ENCODE results near the gene TOX2. TPM values are rescaled to one million over a fixed set of nuclear protein-coding genes. Genes with fewer than 3 reads are reported as not detected.
A peak's percentile ranks its signal among the peaks of the same experiment; 100 is the strongest.

TOX2 gene
- total and polyA plus RNA-seq, 4 donors: 1.2 to 15.4 (median 9.0) TPM

GRCh38 chr20:44001667-44002596, 87.3 kb downstream of the TOX2 start:
- no peak for DNase-seq (ENCODE audit: low read depth in 4 of 6, low spot score in 6 of 6)
- H3K9me3 ChIP-seq (ENCODE audit: control insufficient read depth, insufficient read depth, low read length): no peaks in the 10 kb centered on the region
- H3K4me3 ChIP-seq (ENCODE audit: low read depth, low read length): no peak overlapping the region
- no peak overlapping the region for H3K27ac ChIP-seq (ENCODE audit: low read depth, low read length)
- 75% methylated on average over 4 of the region's 6 CpGs for WGBS (ENCODE audit: insufficient coverage)
- no peaks in the 10 kb centered on the region for H3K36me3 ChIP-seq (ENCODE audit: control insufficient read depth, insufficient read depth, low read length)
- H3K4me1 ChIP-seq (ENCODE audit: control insufficient read depth, insufficient read depth, low read length): no peaks in the 10 kb centered on the region
- H3K27me3 ChIP-seq (ENCODE audit: control insufficient read depth, insufficient read depth, low read length): peaks cover 3% of the 10 kb centered on the region

- no peak for DNase-seq (ENCODE audit: low read depth in 4 of 6, low spot score in 6 of 6)
- H3K27ac ChIP-seq (ENCODE audit: low read depth, low read length): no peak overlapping the region
- H3K36me3 ChIP-seq (ENCODE audit: control insufficient read depth, insufficient read depth, low read length): no peaks in the 10 kb centered on the region
- peaks cover 3% of the 10 kb centered on the region for H3K27me3 ChIP-seq (ENCODE audit: control insufficient read depth, insufficient read depth, low read length)
- no peaks in the 10 kb centered on the region for H3K4me1 ChIP-seq (ENCODE audit: control insufficient read depth, insufficient read depth, low read length)
- no peak overlapping the region for H3K4me3 ChIP-seq (ENCODE audit: low read depth, low read length)
- WGBS (ENCODE audit: insufficient coverage): 60% methylated on average over 1 of the region's 1 CpG
- H3K9me3 ChIP-seq (ENCODE audit: control insufficient read depth, insufficient read depth, low read length): no peaks in the 10 kb centered on the region
Measured at GRCh38 chr20:44002861-44003260, 88.2 kb downstream of the TOX2 start.

- Histone ChIP-seq H3K4me1 (ENCODE audit: control insufficient read depth, insufficient read depth, low read length) (no peaks in the 10 kb centered on the region), H3K9me3 (ENCODE audit: control insufficient read depth, insufficient read depth, low read length) (no peaks in the 10 kb centered on the region), H3K36me3 (ENCODE audit: control insufficient read depth, insufficient read depth, low read length) (no peaks in the 10 kb centered on the region), H3K4me3 (ENCODE audit: low read depth, low read length) (no peak overlapping the region), H3K27ac (ENCODE audit: low read depth, low read length) (no peak overlapping the region), H3K27me3 (ENCODE audit: control insufficient read depth, insufficient read depth, low read length) (peaks cover 3% of the 10 kb centered on the region)
- DNase-seq (ENCODE audit: low read depth in 4 of 6, low spot score in 6 of 6): no peak
- WGBS (ENCODE audit: insufficient coverage): 90% methylated on average over 5 of the region's 5 CpGs
Measured at GRCh38 chr20:44003609-44004008, 89.0 kb downstream of the TOX2 start.

GRCh38 chr20:44004306-44004915, 89.8 kb downstream of the TOX2 start:
- Histone ChIP-seq H3K27me3 (ENCODE audit: control insufficient read depth, insufficient read depth, low read length) (peaks cover 3% of the 10 kb centered on the region), H3K4me1 (ENCODE audit: control insufficient read depth, insufficient read depth, low read length) (no peaks in the 10 kb centered on the region), H3K9me3 (ENCODE audit: control insufficient read depth, insufficient read depth, low read length) (no peaks in the 10 kb centered on the region), H3K27ac (ENCODE audit: low read depth, low read length) (no peak overlapping the region), H3K4me3 (ENCODE audit: low read depth, low read length) (no peak overlapping the region), H3K36me3 (ENCODE audit: control insufficient read depth, insufficient read depth, low read length) (no peaks in the 10 kb centered on the region)
- no peak for DNase-seq (ENCODE audit: low read depth in 4 of 6, low spot score in 6 of 6)
- WGBS (ENCODE audit: insufficient coverage): 96% methylated on average over 2 of the region's 4 CpGs

GRCh38 chr20:44005661-44006060, 91.0 kb downstream of the TOX2 start:
- 83% methylated on average over 2 of the region's 3 CpGs for WGBS (ENCODE audit: insufficient coverage)
- no peaks in the 10 kb centered on the region for H3K9me3 ChIP-seq (ENCODE audit: control insufficient read depth, insufficient read depth, low read length)

GRCh38 chr20:44006126-44006525, 91.5 kb downstream of the TOX2 start:
- Histone ChIP-seq H3K27ac (ENCODE audit: low read depth, low read length) (no peak overlapping the region), H3K9me3 (ENCODE audit: control insufficient read depth, insufficient read depth, low read length) (no peaks in the 10 kb centered on the region), H3K4me3 (ENCODE audit: low read depth, low read length) (no peak overlapping the region), H3K27me3 (ENCODE audit: control insufficient read depth, insufficient read depth, low read length) (peaks cover 3% of the 10 kb centered on the region), H3K4me1 (ENCODE audit: control insufficient read depth, insufficient read depth, low read length) (no peaks in the 10 kb centered on the region), H3K36me3 (ENCODE audit: control insufficient read depth, insufficient read depth, low read length) (no peaks in the 10 kb centered on the region)
- WGBS (ENCODE audit: insufficient coverage): 100% methylated on average over 1 of the region's 6 CpGs
- DNase-seq (ENCODE audit: low read depth in 4 of 6, low spot score in 6 of 6): no peak

More at GRCh38 chr20:44005661-44006060, 91.0 kb downstream of the TOX2 start:
- peaks cover 3% of the 10 kb centered on the region for H3K27me3 ChIP-seq (ENCODE audit: control insufficient read depth, insufficient read depth, low read length)
- H3K36me3 ChIP-seq (ENCODE audit: control insufficient read depth, insufficient read depth, low read length): no peaks in the 10 kb centered on the region
- H3K4me1 ChIP-seq (ENCODE audit: control insufficient read depth, insufficient read depth, low read length): no peaks in the 10 kb centered on the region
- H3K4me3 ChIP-seq (ENCODE audit: low read depth, low read length): no peak overlapping the region
- DNase-seq (ENCODE audit: low read depth in 4 of 6, low spot score in 6 of 6): no peak
- H3K27ac ChIP-seq (ENCODE audit: low read depth, low read length): no peak overlapping the region

DNA sequence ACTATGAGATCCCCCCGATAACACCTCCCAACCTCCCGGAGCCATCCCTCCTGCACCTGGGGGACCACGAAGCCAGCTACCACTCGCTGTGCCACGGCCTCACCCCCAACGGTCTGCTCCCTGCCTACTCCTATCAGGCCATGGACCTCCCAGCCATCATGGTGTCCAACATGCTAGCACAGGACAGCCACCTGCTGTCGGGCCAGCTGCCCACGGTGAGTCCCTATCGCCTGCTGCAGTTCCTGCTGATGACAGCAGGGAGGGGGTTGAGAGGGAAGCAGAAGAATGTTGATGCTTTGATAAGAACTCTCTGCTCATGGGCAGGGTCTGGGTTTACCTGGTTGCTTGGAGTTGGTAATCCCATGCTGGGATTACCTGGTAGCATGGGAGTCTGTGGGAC, 91.9 kb downstream of the TOX2 start:
- H3K27ac ChIP-seq (ENCODE audit: low read depth, low read length): no peak overlapping the region
- peaks cover 2% of the 10 kb centered on the region for H3K4me1 ChIP-seq (ENCODE audit: control insufficient read depth, insufficient read depth, low read length)
- no peaks in the 10 kb centered on the region for H3K9me3 ChIP-seq (ENCODE audit: control insufficient read depth, insufficient read depth, low read length)
- peaks cover 3% of the 10 kb centered on the region for H3K27me3 ChIP-seq (ENCODE audit: control insufficient read depth, insufficient read depth, low read length)
- 92% methylated on average over 7 of the region's 9 CpGs for WGBS (ENCODE audit: insufficient coverage)
- H3K36me3 ChIP-seq (ENCODE audit: control insufficient read depth, insufficient read depth, low read length): no peaks in the 10 kb centered on the region
- no peak for DNase-seq (ENCODE audit: low read depth in 4 of 6, low spot score in 6 of 6)
- H3K4me3 ChIP-seq (ENCODE audit: low read depth, low read length): no peak overlapping the region

- Histone ChIP-seq H3K4me1 (ENCODE audit: control insufficient read depth, insufficient read depth, low read length) (peaks cover 8% of the 10 kb centered on the region), H3K27me3 (ENCODE audit: control insufficient read depth, insufficient read depth, low read length) (peaks cover 3% of the 10 kb centered on the region), H3K9me3 (ENCODE audit: control insufficient read depth, insufficient read depth, low read length) (no peaks in the 10 kb centered on the region), H3K36me3 (ENCODE audit: control insufficient read depth, insufficient read depth, low read length) (no peaks in the 10 kb centered on the region), H3K27ac (ENCODE audit: low read depth, low read length) (no peak overlapping the region), H3K4me3 (ENCODE audit: low read depth, low read length) (no peak overlapping the region)
- WGBS (ENCODE audit: insufficient coverage): 45% methylated on average over 5 of the region's 12 CpGs
- DNase-seq (ENCODE audit: low read depth in 4 of 6, low spot score in 6 of 6): peak in 1 of 6 donors; percentile 45
Measured at GRCh38 chr20:44008806-44009678, 94.4 kb downstream of the TOX2 start.

DNA sequence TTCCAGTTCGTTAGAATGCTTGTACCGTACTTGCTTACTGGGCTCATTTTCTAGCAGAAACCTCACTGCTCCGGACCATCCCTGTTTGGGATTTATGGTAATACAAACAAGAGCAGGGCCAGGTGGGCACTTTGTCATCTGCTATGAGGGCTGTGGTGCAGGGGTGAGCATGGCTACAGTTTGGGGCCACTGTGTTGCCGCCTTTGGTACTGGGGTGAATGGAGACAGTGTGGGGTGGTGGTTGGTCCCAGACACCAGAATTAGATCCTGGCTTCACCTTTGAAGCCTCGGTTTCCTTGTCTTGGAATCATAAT, 95.0 kb downstream of the TOX2 start:
- Histone ChIP-seq H3K4me1 (ENCODE audit: control insufficient read depth, insufficient read depth, low read length) (peaks cover 10% of the 10 kb centered on the region), H3K4me3 (ENCODE audit: low read depth, low read length) (no peak overlapping the region), H3K27ac (ENCODE audit: low read depth, low read length) (no peak overlapping the region), H3K9me3 (ENCODE audit: control insufficient read depth, insufficient read depth, low read length) (no peaks in the 10 kb centered on the region), H3K27me3 (ENCODE audit: control insufficient read depth, insufficient read depth, low read length) (no peaks in the 10 kb centered on the region), H3K36me3 (ENCODE audit: control insufficient read depth, insufficient read depth, low read length) (no peaks in the 10 kb centered on the region)
- DNase-seq (ENCODE audit: low read depth in 4 of 6, low spot score in 6 of 6): no peak
- 91% methylated on average over 3 of the region's 5 CpGs for WGBS (ENCODE audit: insufficient coverage)
